Head of caudate nucleus (tissue), 42 donors: ENCODE results near the gene CCS.
"Not testable (repeated sequence)": the region's sequence is repeated elsewhere in the genome, so short reads cannot be mapped to it uniquely, and the experiment has no call there.

Source experiments
- DNase-seq, 42 donors: peaks; one replicate each; pipeline versions ENCODE4 v3.0.0 to v3.0.0-alpha.2; 2020 to 2021; ENCODE audit warnings: mixed read lengths in 7 of 42
- intact Hi-C: fragments of 100-400 bp; cut with DNase I; formaldehyde crosslinking; loops from one replicate; pipeline ENCODE4 v1.15.0; 2022

Gene CCS

GRCh38 chr11:66582565-66583147 is 10.3 kb upstream of the CCS start:
- DNase-seq, intact Hi-C loops: not testable (repeated sequence)

- DNase-seq, intact Hi-C loops: not testable (repeated sequence)
Observed at GRCh38 chr11:66585447-66585846, 7.5 kb upstream of the CCS start.

GRCh38 chr11:66586136-66586535 is 6.8 kb upstream of the CCS start:
- intact Hi-C loops = no loop called here
- DNase-seq = no peak

GRCh38 chr11:66589315-66589714 is 3.7 kb upstream of the CCS start:
- intact Hi-C loops = not testable (repeated sequence)

GRCh38 chr11:66589996-66590675 is 2.8 kb upstream of the CCS start:
- DNase-seq = no peak
- intact Hi-C loops = no loop called here

More at GRCh38 chr11:66589315-66589714, 3.7 kb upstream of the CCS start:
- DNase-seq = not testable (repeated sequence)

- no peak for DNase-seq
- intact Hi-C loops = no loop called here
Observed at GRCh38 chr11:66591175-66591574, 1.8 kb upstream of the CCS start.

- intact Hi-C loops = no loop called here
- peak in 2 of 42 donors; percentile 17 to 19 for DNase-seq
Observed at GRCh38 chr11:66593303-66593635, 284 bp downstream of the CCS start.

GRCh38 chr11:66593650-66594049 is 665 bp downstream of the CCS start:
- DNase-seq = no peak
- intact Hi-C loops = no loop called here

- intact Hi-C loops = no loop called here
- peak in 16 of 42 donors; percentile 4 to 49 (median 20) for DNase-seq
Observed at GRCh38 chr11:66595245-66595904, 2.4 kb downstream of the CCS start.

- intact Hi-C loops = no loop called here
- no peak for DNase-seq
Observed at GRCh38 chr11:66598993-66599392, 6.0 kb downstream of the CCS start.

GRCh38 chr11:66600219-66600618 is 7.2 kb downstream of the CCS start:
- intact Hi-C loops = no loop called here

GRCh38 chr11:66600631-66601233 is 7.7 kb downstream of the CCS start:
- intact Hi-C loops = no loop called here
- DNase-seq = no peak

More at GRCh38 chr11:66600219-66600618, 7.2 kb downstream of the CCS start:
- DNase-seq = no peak

- intact Hi-C loops = no loop called here
- no peak for DNase-seq
Observed at GRCh38 chr11:66603072-66603471, 10.1 kb downstream of the CCS start.

GRCh38 chr11:66604155-66604554 is 11.2 kb downstream of the CCS start:
- DNase-seq = no peak
- intact Hi-C loops = no loop called here

GRCh38 chr11:66606608-66607007 is 13.6 kb downstream of the CCS start:
- DNase-seq, intact Hi-C loops: not testable (repeated sequence)

- intact Hi-C loops = no loop called here
- peak in 37 of 42 donors; percentile 15 to 79 (median 44) for DNase-seq
Observed at GRCh38 chr11:66607126-66607834, 14.3 kb downstream of the CCS start.

GRCh38 chr11:66609721-66610617 is 17.0 kb downstream of the CCS start:
- DNase-seq = no peak
- intact Hi-C loops = no loop called here

- intact Hi-C loops = no loop called here
- no peak for DNase-seq
Observed at GRCh38 chr11:66612458-66612857, 19.5 kb downstream of the CCS start.

GRCh38 chr11:66614073-66614472 is 21.1 kb downstream of the CCS start:
- intact Hi-C loops = no loop called here
- no peak for DNase-seq
